Embryonic facial prominence (tissue), 1 donor: Measurements from ENCODE around the gene ZFHX3.

Experiments used
- DNase-seq: peaks from one replicate; pipeline ENCODE4 v3.0.0-alpha.2; 2016; ENCODE audit errors: extremely low spot score

The ZFHX3 gene

GRCh38 chr16:72798264-72798663, 249.7 kb downstream of the ZFHX3 start:
- no peak for DNase-seq

- DNase-seq: no peak
Measured at GRCh38 chr16:72797621-72798020, 250.3 kb downstream of the ZFHX3 start.

DNA sequence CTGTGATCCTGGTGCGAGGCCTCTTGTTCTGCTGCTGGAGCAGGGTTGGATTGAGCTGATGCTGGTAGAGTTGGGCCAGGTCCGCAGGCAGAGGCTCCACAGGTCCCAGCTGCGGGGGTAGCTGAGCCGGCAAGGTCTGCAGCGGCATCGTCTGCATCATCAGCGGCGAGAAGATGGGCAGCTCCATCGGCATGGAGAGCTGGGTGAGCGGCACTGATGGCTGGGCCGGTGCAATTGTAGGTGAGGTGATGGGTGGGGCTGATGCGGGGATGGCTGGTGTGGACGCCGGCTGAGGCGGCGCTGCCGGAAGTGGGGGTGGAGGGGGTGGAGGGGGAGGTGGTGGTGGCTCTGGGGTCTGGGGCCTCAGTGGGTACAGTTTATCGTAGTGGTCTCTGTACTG, 251.7 kb downstream of the ZFHX3 start:
- no peak for DNase-seq

GRCh38 chr16:72794986-72795385, 252.9 kb downstream of the ZFHX3 start:
- DNase-seq: no peak

DNA sequence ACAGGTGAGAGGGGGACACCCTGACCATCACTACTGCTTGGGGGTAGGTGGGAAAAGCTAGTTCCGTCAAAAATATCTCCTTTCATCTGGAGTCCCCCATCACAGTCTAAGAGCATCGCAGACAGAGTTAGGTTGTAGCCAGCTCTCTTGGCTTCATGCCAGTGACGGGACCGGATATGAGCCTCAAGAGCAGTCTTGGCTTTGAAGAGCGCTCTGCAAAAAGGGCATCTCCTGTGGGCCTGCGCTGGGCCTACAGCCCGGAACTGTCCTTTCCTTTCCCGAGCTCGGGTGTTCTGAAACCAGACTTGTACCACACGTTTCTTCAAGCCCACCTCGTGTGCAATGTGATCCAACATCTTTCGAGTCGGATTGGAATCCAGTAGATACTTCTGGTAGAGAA, 253.6 kb downstream of the ZFHX3 start:
- no peak for DNase-seq

- DNase-seq: no peak
Measured at GRCh38 chr16:72793716-72794115, 254.2 kb downstream of the ZFHX3 start.

- no peak for DNase-seq
Measured at GRCh38 chr16:72793017-72793416, 254.9 kb downstream of the ZFHX3 start.

GRCh38 chr16:72791786-72792185, 256.1 kb downstream of the ZFHX3 start:
- no peak for DNase-seq

DNA sequence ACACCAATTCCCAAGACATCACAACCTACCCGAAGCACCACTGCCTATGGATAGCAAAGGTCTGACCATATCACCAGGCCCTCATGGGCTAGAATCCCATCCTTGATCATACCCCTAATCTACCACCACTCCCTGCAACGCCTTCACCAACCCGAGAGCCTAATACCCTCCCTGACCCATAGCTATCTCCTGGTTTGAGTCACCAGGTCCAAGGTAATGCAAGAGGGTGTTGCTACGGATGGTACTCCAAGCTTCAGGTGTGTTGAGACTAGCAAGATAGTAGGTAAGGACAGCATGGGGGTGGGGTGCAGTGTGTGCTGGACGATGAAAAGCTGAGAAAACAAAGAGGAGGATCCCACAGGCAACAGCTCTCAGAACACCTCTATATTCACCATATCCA, 258.0 kb downstream of the ZFHX3 start:
- no peak for DNase-seq

DNA sequence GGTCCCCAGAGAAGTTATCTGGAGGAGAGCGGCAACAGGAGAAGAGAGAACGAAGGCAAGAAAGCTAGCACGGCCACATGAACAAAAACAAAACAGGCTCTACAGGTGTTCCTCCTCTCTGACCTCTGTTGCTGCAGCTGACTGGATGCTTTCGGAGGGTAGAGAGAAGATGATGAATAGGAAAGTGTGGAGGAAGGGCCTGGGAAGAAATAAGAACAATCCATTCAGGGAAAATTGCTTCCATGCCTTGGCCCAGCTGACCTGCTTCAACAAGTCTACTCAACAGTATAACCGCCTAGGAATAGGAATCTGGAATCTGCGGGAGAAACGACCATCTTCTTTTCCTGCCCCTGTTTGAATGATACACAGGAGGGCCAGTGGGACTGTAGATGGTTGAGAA, 258.5 kb downstream of the ZFHX3 start:
- no peak for DNase-seq

GRCh38 chr16:72788269-72788809, 259.6 kb downstream of the ZFHX3 start:
- no peak for DNase-seq

DNA sequence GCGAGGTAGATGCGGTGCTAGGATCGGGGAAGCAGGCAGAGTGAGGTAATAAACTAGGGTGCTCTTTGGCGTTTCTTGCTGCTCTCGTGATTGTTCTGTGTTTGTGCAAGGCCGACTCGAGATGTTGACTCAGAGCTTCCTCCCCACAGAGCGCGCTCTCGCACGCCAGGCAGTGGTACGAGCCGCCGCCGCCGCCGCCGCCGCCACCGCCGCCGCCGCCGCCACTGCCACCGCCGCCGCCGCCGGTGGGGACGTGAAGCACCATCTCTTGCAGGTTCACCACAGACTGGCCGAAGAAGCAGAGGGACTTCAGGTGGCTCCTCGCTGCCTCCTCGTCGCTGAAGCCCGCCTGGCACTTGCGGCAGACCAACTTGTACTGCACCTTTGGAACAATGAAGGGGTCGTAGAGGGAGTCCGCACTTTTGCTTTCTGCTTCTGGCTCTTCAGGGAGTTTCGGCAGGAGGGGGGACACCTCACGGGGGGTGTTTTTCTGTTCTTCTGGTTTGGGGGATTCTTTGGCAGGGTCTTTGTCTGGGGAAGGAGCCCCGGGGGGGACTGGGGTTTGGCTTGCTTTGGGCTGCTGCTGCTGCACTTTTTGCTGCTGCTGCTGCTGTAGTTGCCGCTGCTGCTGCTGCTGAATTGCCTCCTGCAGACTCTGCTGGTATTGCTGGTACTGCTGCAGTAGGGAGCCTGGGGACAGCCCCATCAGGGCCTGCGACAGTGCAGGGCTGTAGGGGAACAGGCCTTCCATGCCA, 260.2 kb downstream of the ZFHX3 start:
- DNase-seq: peak; percentile 64

DNA sequence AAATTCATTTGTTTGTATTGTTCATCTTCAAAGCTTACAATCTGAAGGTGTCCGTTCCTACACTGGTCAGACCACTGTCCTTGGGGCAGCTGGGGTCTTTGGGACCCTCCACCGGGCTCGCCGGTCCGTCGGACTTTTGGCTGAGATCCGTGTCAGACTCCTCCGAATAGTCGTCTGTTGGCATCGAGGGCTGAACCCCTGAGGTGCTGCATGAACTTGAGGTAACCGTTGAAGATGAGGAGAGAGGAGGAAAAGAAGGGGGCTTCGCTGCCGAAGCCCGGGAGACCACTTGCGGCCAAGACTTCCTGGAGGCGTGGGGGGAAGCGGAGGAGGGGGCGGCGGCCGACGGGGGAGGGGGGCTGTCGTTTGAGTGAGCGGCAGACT, 260.8 kb downstream of the ZFHX3 start:
- DNase-seq: no peak

DNA sequence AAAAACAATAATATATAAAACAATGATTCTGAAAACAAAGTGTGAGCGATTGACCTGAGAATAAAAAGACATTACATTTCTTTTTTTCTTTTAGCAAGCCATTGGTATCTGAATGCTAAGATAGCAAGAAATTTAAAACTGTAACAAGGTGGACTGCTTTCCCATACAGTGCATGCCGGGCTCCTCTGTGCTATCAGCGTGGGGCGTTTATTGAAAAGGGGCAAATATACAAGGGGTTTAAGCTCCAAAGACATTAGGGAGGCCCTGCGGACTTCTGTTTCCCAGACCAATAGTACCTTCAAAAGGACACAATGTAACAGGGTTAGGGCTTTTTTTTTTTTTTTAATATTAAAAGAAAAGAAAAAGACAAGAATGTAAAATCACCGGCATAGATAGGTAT, 261.3 kb downstream of the ZFHX3 start:
- DNase-seq: no peak

- DNase-seq: no peak
Measured at GRCh38 chr16:72785886-72786285, 262.0 kb downstream of the ZFHX3 start.

- DNase-seq: no peak
Measured at GRCh38 chr16:72785171-72785570, 262.8 kb downstream of the ZFHX3 start.

GRCh38 chr16:72783716-72784318, 264.1 kb downstream of the ZFHX3 start:
- DNase-seq: no peak

GRCh38 chr16:72769876-72770275, 278.1 kb downstream of the ZFHX3 start:
- no peak for DNase-seq

- DNase-seq: no peak
Measured at GRCh38 chr16:72768591-72768990, 279.3 kb downstream of the ZFHX3 start.

DNA sequence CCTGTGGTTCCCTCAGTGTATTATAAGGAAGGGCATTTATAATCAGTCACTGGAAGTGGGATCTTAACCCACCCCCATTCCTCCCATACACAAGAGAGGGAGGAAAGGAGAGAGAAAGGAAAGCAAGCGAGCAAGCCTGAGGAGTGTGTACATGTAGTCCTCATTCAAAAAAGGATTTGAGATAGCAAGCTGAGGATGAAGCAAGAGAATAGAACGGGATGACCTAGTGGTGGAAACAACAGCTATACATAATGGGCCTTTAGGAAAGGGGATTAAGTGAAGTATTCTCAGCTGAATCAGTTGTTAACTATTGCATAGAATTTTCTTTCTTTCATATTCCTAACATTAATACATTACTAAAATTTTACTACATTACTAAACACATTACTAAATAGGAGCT, 281.4 kb downstream of the ZFHX3 start:
- DNase-seq: no peak

DNA sequence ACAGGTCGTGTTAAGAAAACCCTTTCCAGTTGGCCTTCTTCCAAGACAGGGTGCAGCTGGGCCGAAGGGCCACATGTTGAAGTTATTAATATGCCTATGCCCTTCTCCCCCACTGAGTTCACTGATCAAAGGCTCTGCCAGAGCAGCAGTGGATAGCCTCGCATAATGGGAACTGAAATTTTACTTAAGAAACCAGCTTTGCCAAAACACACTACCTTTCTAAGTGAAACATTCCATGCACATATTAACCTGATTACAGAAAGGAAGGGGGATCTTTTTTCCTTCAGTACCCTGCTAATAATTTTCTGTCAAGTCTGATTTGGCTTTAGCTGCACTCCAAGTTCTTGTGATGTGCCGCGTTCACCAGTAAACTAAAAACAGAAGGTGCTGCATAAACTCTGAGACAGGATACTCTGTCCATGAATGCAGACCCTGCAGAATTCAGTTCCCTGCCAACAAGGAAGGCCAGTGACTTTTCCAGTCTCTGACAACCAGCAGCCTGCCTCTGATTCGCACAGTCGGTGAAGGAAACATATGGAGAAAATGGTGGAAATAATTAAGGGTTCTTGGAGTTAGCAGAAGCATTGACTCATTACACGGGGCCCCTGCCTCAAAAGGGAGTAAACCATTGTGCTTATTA, 283.8 kb downstream of the ZFHX3 start:
- no peak for DNase-seq

GRCh38 chr16:72760581-72760980, 287.3 kb downstream of the ZFHX3 start:
- no peak for DNase-seq

- DNase-seq: no peak
Measured at GRCh38 chr16:72753881-72754280, 294.0 kb downstream of the ZFHX3 start.
